COLO668 (cell line): Measurements from ENCODE around the gene SLA2.
"Not testable (repeated sequence)": the region's sequence is repeated elsewhere in the genome, so short reads cannot be mapped to it uniquely, and the experiment has no call there.

Experiments
- DNase-seq: peaks from one replicate; lab custom pipeline; 2025; ENCODE audit not compliant: unreplicated experiment; lab: John Stamatoyannopoulos, UW

The SLA2 gene

GRCh38 chr20:36576081-36576445 lies 69.9 kb downstream of the SLA2 start:
- DNase-seq, result no peak

- DNase-seq, result peak; percentile 31
Observed at GRCh38 chr20:36574366-36575135, 71.4 kb downstream of the SLA2 start.

- DNase-seq, result no peak
Observed at GRCh38 chr20:36573798-36574365, 72.1 kb downstream of the SLA2 start.

GRCh38 chr20:36573103-36573797 lies 72.7 kb downstream of the SLA2 start, which contains the start of gene TGIF2:
Gene TGIF2 (plus strand): TSS chr20:36573597. CDS start chr20:36578775, 5,178 bp downstream.
- DNase-seq, result peak; percentile 67

GRCh38 chr20:36572701-36573102 lies 73.3 kb downstream of the SLA2 start:
- peak; percentile 41 for DNase-seq

- no peak for DNase-seq
Observed at GRCh38 chr20:36571564-36572504, 74.2 kb downstream of the SLA2 start.

GRCh38 chr20:36569847-36570429 lies 76.1 kb downstream of the SLA2 start:
- DNase-seq, result no peak

- no peak for DNase-seq
Observed at GRCh38 chr20:36565520-36565919, 80.5 kb downstream of the SLA2 start.

- not testable (repeated sequence) for DNase-seq
Observed at GRCh38 chr20:36564726-36565121, 81.3 kb downstream of the SLA2 start.

GRCh38 chr20:36564078-36564725 lies 81.8 kb downstream of the SLA2 start:
- not testable (repeated sequence) for DNase-seq

GRCh38 chr20:36563374-36563773 lies 82.6 kb downstream of the SLA2 start:
- DNase-seq, result no peak

GRCh38 chr20:36562724-36563123 lies 83.3 kb downstream of the SLA2 start:
- no peak for DNase-seq
